GM12891 (cell line): Measurements from ENCODE around the gene SIN3A.

Source experiments
- PAX5 ChIP-seq: IDR thresholded peaks from 2 replicates; pipeline ENCODE4 v1.6.1; 2011; ENCODE audit warnings: low read length, moderate library complexity, mild to moderate bottlenecking; ENCODE audit not compliant: insufficient read depth, severe bottlenecking
- POLR2A ChIP-seq: IDR thresholded peaks from 2 replicates; pipeline ENCODE4 v1.6.1; 2011; ENCODE audit warnings: low read depth, low read length, control low read depth
- POLR2AphosphoS5 ChIP-seq: IDR thresholded peaks from 2 replicates; pipeline ENCODE4 v1.6.1; 2011; ENCODE audit warnings: low read depth, low read length, control low read depth

GRCh38 chr15:75350601-75351361 lies 100.7 kb downstream of the SIN3A start:
- TF ChIP-seq POLR2AphosphoS5, result no peak
- no peak for TF ChIP-seq POLR2A
- no peak for TF ChIP-seq PAX5
